ENCODE measurements around the gene ADAMTS16. TPM values are rescaled to one million over a fixed set of nuclear protein-coding genes. Genes with fewer than 3 reads are reported as not detected.

The ADAMTS16 gene
- polyA plus RNA-seq, 1 experiment = 0.04 TPM

DNA sequence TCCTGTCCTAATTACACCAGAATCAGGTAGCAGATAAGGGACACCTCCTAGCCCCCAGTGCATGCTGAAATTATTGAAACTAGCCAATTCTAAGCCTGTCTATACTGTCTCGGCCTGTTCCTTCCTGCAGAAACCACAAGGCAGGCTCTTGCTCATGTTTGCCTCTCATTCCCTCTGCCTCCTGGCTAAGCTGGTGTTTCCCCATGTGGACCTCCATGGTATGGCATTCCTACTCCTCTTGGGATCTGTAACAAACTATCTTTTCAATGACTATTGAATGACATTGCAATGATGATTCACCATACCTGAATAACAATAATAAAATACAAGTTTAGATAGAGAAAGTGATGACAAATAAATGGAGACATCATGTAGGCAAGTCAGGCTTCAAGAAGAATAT, 35.6 kb upstream of the ADAMTS16 start:
- TF ChIP-seq, protein P1, sequence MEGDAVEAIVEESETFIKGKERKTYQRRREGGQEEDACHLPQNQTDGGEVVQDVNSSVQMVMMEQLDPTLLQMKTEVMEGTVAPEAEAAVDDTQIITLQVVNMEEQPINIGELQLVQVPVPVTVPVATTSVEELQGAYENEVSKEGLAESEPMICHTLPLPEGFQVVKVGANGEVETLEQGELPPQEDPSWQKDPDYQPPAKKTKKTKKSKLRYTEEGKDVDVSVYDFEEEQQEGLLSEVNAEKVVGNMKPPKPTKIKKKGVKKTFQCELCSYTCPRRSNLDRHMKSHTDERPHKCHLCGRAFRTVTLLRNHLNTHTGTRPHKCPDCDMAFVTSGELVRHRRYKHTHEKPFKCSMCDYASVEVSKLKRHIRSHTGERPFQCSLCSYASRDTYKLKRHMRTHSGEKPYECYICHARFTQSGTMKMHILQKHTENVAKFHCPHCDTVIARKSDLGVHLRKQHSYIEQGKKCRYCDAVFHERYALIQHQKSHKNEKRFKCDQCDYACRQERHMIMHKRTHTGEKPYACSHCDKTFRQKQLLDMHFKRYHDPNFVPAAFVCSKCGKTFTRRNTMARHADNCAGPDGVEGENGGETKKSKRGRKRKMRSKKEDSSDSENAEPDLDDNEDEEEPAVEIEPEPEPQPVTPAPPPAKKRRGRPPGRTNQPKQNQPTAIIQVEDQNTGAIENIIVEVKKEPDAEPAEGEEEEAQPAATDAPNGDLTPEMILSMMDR (IDR thresholded peaks at IDR 0.05; ENCODE audit: insufficient read depth, low read depth, low read length) = no peak
- Histone ChIP-seq H3K36me3 (ENCODE audit: control insufficient read depth, insufficient read depth, low read length) (no peaks in the 10 kb centered on the region), H3K27me3 (ENCODE audit: control insufficient read depth, insufficient read depth, low read length) (no peaks in the 10 kb centered on the region), H3K4me3 (ENCODE audit: low read depth, low read length) (no peak overlapping the region)
- ChIA-PET CTCF (no interaction called here), POLR2A (no interaction called here)
- DNase-seq (ENCODE audit: low read depth) = no peak

DNA sequence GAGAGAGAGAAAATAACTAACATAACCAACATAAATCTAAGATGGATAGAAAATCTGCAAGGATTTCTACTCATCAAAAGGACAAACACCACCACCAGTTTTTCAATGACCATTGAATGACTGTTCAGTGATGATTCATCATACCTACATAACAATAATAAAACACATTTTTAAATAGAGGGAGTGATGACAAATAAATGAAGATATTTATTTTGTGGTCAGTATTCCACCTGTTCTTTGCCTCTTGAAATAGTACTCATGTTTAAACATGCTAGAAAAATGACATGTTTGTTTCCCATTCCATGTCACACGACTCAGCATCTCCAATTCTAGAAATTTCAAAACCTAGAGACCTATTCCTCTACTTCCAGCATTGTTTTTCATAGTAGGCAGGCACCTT, 34.6 kb upstream of the ADAMTS16 start:
- no peak for DNase-seq (ENCODE audit: low read depth)
- H3K36me3 ChIP-seq (ENCODE audit: control insufficient read depth, insufficient read depth, low read length) = no peaks in the 10 kb centered on the region
- H3K27me3 ChIP-seq (ENCODE audit: control insufficient read depth, insufficient read depth, low read length) = no peaks in the 10 kb centered on the region
- ChIA-PET POLR2A (no interaction called here), CTCF (no interaction called here)
- no peak overlapping the region for H3K4me3 ChIP-seq (ENCODE audit: low read depth, low read length)
- TF ChIP-seq, protein P1 (IDR thresholded peaks at IDR 0.05; ENCODE audit: insufficient read depth, low read depth, low read length) = no peak

DNA sequence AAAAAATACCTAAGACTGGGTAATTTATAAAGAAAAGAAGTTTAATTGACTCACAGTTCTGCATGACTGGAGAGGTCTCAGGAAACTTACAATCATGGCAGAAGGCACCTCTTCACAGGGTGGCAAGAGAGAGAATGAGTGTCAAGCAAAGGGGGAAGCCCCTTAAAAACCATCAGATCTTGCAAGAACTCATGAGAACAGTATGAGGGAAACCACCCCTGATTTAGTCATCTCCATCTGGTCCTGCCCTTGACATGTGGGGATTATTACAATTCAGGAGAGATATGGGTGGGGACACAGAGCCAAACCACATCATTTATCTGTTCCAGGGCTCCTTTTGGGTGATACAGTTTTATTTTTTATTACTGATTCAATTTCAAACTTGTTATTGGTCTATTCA, 23.2 kb upstream of the ADAMTS16 start:
- CTCF ChIA-PET = no interaction called here
- Histone ChIP-seq H3K4me3 (ENCODE audit: low read depth, low read length) (no peak overlapping the region), H3K36me3 (ENCODE audit: control insufficient read depth, insufficient read depth, low read length) (no peaks in the 10 kb centered on the region), H3K27me3 (ENCODE audit: control insufficient read depth, insufficient read depth, low read length) (no peaks in the 10 kb centered on the region)
- POLR2A ChIA-PET = no interaction called here
- no peak for DNase-seq (ENCODE audit: low read depth)
- TF ChIP-seq, protein P1 (IDR thresholded peaks at IDR 0.05; ENCODE audit: insufficient read depth, low read depth, low read length) = no peak

DNA sequence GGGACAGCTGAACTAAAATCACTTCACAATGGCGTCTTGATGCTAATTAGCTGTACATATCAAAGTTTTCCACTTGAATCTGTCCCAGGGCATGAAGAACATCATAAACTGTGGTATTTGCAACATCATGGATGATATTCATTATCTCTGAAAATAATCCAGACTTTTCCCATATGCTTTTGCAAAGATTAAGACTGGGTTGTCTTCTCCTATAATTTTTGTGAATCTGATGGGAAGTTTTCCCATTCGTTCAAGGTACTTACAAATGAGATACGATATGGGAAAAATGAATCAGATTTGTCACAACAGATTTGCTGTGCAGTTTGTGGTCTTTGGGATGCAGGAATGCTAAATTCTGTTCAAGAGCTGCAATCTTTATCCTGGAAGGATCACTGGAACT, 17.4 kb upstream of the ADAMTS16 start:
- Histone ChIP-seq H3K36me3 (ENCODE audit: control insufficient read depth, insufficient read depth, low read length) (no peaks in the 10 kb centered on the region), H3K27me3 (ENCODE audit: control insufficient read depth, insufficient read depth, low read length) (no peaks in the 10 kb centered on the region), H3K4me3 (ENCODE audit: low read depth, low read length) (no peak overlapping the region)
- ChIA-PET POLR2A (no interaction called here), CTCF (no interaction called here)
- TF ChIP-seq, protein P1 (IDR thresholded peaks at IDR 0.05; ENCODE audit: insufficient read depth, low read depth, low read length) = no peak
- no peak for DNase-seq (ENCODE audit: low read depth)

DNA sequence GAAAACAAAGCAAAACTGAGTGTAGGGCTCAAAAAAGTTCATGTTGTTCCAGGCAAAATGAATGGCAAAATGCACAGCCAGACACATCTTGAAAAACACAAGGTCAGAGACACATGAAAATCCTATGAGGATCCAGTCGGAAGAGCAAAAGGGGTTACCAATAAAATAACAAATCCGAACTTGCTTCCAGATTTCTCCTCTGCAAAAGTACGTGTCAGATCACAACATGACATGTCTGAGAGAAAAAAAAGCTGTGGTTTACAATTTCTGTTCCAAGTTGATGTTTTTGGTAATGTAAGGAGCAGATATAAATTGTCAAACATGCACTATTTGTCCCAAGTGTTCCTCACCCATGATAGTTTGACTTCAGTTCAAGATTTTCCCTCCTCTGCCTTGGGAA, 15.9 kb upstream of the ADAMTS16 start:
- TF ChIP-seq, protein P1 (IDR thresholded peaks at IDR 0.05; ENCODE audit: insufficient read depth, low read depth, low read length) = no peak
- Histone ChIP-seq H3K4me3 (ENCODE audit: low read depth, low read length) (no peak overlapping the region), H3K36me3 (ENCODE audit: control insufficient read depth, insufficient read depth, low read length) (no peaks in the 10 kb centered on the region), H3K27me3 (ENCODE audit: control insufficient read depth, insufficient read depth, low read length) (no peaks in the 10 kb centered on the region)
- no peak for DNase-seq (ENCODE audit: low read depth)
- POLR2A ChIA-PET = no interaction called here
- CTCF ChIA-PET = no interaction called here
